H1 (cell line): ENCODE measurements around the gene TNIK.

Experiments
- CTCF ChIP-seq, 3 experiments: IDR thresholded peaks; 1 replicate in 2 of 3; 2 replicates in 1 of 3; pipeline versions ENCODE4 v1.5.1 to v1.6.1; 2011; ENCODE audit warnings: low read length in 3 of 3, mild to moderate bottlenecking in 3 of 3, inconsistent platforms in 2 of 3, low read depth in 1 of 3, moderate library complexity in 1 of 3; ENCODE audit not compliant: insufficient read depth in 1 of 3; ENCODE audit errors: control extremely low read depth in 1 of 3
- EP300 ChIP-seq, 2 experiments: IDR thresholded peaks; 1 replicate in 1 of 2; 2 replicates in 1 of 2; pipeline ENCODE4 v1.6.1; 2011 to 2012; ENCODE audit warnings: low read depth in 2 of 2, low read length in 2 of 2, mild to moderate bottlenecking in 2 of 2, borderline replicate concordance in 1 of 2, inconsistent platforms in 1 of 2, moderate library complexity in 1 of 2

- TF ChIP-seq EP300 (IDR thresholded peaks at IDR 0.05; ENCODE audit: borderline replicate concordance in 1 of 2, low read depth in 2 of 2, low read length in 2 of 2) (no peak), CTCF (IDR thresholded peaks at IDR 0.05; ENCODE audit: control extremely low read depth in 1 of 3, insufficient read depth in 1 of 3, low read depth in 1 of 3, low read length in 3 of 3) (no peak)
Observed at GRCh38 chr3:171385086-171385485, 75.1 kb downstream of the TNIK start.
